Cardiac fibroblast (primary cell): ENCODE data around the gene KRTAP10-8.
"Not testable (repeated sequence)": the region's sequence is repeated elsewhere in the genome, so short reads cannot be mapped to it uniquely, and the experiment has no call there.

Experiments
- DNase-seq, 2 donors: peaks; one replicate each; pipeline versions ENCODE4 v3.0.0 to v3.0.0-alpha.2; 2010; ENCODE audit warnings: low read depth in 2 of 2
- H3K4me3 ChIP-seq, 2 donors: replicated peaks in 1 of 2; 1 replicate in 1 of 2; 2 replicates in 1 of 2; pipeline ENCODE4 v1.5.1; 2011; ENCODE audit warnings: low read depth in 2 of 2, low read length in 2 of 2, mild to moderate bottlenecking in 2 of 2, moderate library complexity in 1 of 2
- CTCF ChIP-seq: IDR thresholded peaks from one replicate; pipeline ENCODE4 v1.5.1; 2011; ENCODE audit warnings: low read depth, mild to moderate bottlenecking, low read length, inconsistent platforms

Gene KRTAP10-8

DNA sequence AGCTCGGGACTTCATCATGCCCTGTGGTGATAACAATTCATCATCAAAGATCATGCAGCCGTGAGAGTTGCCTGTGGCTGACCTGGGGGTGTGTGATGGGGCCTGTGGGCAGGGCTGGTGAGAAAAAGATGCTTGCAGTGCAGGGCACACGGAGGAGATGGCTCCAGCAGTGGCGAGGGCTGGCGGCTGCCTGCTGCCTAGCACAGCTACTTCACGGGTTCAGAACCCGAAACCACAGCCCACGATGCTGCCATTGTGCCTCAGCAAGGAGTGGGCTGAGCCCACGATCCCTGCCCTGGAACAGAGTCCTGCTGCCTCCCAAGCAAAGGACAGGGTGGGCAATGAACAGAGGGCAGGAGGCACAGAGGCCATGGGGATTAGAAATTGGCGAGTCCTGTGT lies 14.4 kb downstream of the KRTAP10-8 start:
- no peak for TF ChIP-seq CTCF
- H3K4me3 ChIP-seq, result no peak overlapping the region
- no peak for DNase-seq

GRCh38 chr21:44626673-44627143 lies 14.8 kb downstream of the KRTAP10-8 start, which contains the start of gene KRTAP10-9:
Gene KRTAP10-9 (plus strand): TSS chr21:44627093. CDS start chr21:44627172, 79 bp downstream.
- no peak for DNase-seq
- TF ChIP-seq CTCF, result no peak
- no peak within 1 kb of the TSS for H3K4me3 ChIP-seq

GRCh38 chr21:44627181-44627822 lies 15.4 kb downstream of the KRTAP10-8 start:
- not testable (repeated sequence) for H3K4me3 ChIP-seq, DNase-seq

GRCh38 chr21:44627831-44628233 lies 16.0 kb downstream of the KRTAP10-8 start:
- DNase-seq, H3K4me3 ChIP-seq: not testable (repeated sequence)

DNA sequence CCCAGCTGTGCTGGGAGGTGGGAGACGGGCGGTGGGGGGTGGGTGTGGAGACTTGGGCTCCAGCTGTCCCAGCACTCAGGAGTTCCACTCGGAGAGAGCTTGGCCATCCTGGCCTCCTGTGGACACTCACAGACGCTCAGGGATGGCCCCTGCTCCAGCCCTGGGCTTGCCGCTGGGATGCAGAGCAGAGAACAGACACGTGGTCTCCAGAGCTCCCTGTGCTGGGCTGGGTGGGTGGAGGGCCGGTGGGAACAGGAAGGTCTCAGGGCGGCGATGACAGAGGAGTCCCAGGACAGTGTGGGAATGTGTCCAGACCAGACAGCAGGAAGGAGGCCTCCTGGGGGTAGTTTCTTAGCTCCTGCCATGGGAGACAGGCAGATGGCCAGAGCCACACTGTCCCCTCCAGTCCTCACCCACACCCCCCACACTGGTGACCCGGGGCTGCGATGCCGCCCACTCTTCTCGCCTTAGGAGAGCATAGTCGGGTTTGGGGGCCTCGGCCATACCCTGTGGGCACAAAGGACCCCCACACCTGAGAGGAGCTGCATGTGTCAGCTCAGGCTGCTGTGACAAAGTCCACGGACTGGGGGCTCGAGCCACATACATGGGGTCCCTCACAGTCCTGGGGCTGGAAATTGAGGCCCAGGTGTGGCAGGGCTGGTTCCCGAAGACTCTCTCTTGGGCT lies 17.0 kb downstream of the KRTAP10-8 start:
- TF ChIP-seq CTCF, result no peak
- no peak for DNase-seq
- no peak overlapping the region for H3K4me3 ChIP-seq

- DNase-seq, result no peak
- H3K4me3 ChIP-seq, result no peak overlapping the region
- TF ChIP-seq CTCF, result no peak
Measured at GRCh38 chr21:44630440-44630839, 18.6 kb downstream of the KRTAP10-8 start.

DNA sequence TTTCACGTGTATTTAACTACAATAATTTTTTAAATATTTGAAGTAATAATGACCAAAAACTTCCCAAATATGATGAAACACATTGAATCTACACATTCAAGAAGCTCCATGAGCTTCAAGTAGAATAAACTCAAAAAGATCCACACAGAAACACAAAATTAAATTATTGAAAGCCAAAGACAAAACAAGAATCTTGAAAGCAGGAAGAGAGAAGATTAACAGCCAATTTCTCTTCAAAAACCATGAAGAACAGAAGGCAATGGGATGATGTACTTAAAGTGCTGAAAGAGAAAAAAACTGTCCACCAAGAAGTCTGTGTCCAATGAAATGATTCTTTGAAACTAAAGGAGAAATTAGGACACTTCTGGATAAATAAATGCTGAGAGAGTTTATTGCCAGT lies 20.2 kb downstream of the KRTAP10-8 start:
- no peak for TF ChIP-seq CTCF
- H3K4me3 ChIP-seq, result no peak overlapping the region
- no peak for DNase-seq
